HepG2 (cell line): ENCODE measurements around the gene C11orf21. TPM values are rescaled to one million over a fixed set of nuclear protein-coding genes. Genes with fewer than 3 reads are reported as not detected.

Source experiments
- ZNF446 ChIP-seq: sonication (generic); formaldehyde crosslinking; IDR thresholded peaks from 2 replicates; pipeline ENCODE4 v1.5.0; 2020; ENCODE audit warnings: mild to moderate bottlenecking, missing genetic modification reagents
- polyA plus RNA-seq, 8 experiments: library from polyadenylated mRNA; depleted of rRNA in 3 of 8; stranded (reverse) in 7 of 8; unstranded in 1 of 8; fragments of >200 nt; fragmentation: Illumina TruSeq in 4 of 8; extraction: Trizol in 4 of 8; gene quantifications; 2 replicates each; pipeline versions ENCODE4 v1.2.1 to v1.2.3, GENCODE V29; 2011 to 2016; ENCODE audit warnings: low read depth in 4 of 8, missing spikeins in 1 of 8, mixed read lengths in 1 of 8; ENCODE audit not compliant: insufficient read depth in 1 of 8
- total RNA-seq, 5 experiments: library from RNA; depleted of rRNA; stranded (reverse); fragments of >200 nt; fragmentation: Illumina TruSeq; extraction: Trizol; gene quantifications; 2 replicates each; pipeline ENCODE4 v1.2.3, GENCODE V29; 2016; ENCODE audit warnings: low read depth in 1 of 5
- TF ChIP-seq, protein P1 (sequence below), 2 experiments: sonication (generic) in 1 of 2; formaldehyde crosslinking in 1 of 2; IDR thresholded peaks; 2 replicates each; pipeline versions ENCODE4 v1.6.1 to v1.9.0; 2014 to 2022; ENCODE audit warnings: antibody characterized with exemption in 1 of 2, borderline replicate concordance in 1 of 2, inconsistent platforms in 1 of 2, low read depth in 1 of 2, missing genetic modification reagents in 1 of 2
- TF ChIP-seq, protein P2 (sequence below): IDR thresholded peaks from 2 replicates; pipeline ENCODE4 v1.6.1; 2012; ENCODE audit warnings: low read length, improper control_type of control experiment
- TF ChIP-seq, protein P3 (sequence below): conservative IDR thresholded peaks from 2 replicates; pipeline ENCODE4 v1.6.1; 2018; ENCODE audit warnings: missing genetic modification reagents
- TF ChIP-seq, protein P4 (sequence below): sonication (generic); formaldehyde crosslinking; IDR thresholded peaks from 2 replicates; pipeline ENCODE4 v1.8.0; 2022; ENCODE audit warnings: mild to moderate bottlenecking, missing genetic modification reagents, moderate library complexity

Gene C11orf21
- total and polyA plus RNA-seq, 2 of the 13 experiments (the other 11 are each of a cell fraction or from before 2014, with no cell fraction given) = 0.08 TPM; not detected in 1

DNA sequence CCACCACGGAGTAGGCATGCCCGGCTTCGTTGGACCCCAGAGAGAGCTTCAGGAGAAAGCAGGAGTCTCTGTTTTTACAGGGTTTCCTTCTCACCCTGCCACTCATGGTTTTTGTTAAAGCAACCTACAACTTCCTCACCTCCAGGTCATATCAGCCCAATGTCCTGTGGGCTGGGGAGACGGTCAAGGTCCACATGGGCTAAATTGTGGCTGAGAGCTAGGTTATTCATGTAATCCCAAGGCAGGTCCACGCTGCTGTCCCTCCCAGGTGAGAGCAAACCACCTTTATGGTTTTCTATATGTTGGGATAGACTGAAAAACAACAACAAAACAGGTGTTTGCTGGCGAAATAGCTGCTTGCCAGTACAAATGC, 19.6 kb upstream of the C11orf21 start (continued):
- TF ChIP-seq, protein P1, sequence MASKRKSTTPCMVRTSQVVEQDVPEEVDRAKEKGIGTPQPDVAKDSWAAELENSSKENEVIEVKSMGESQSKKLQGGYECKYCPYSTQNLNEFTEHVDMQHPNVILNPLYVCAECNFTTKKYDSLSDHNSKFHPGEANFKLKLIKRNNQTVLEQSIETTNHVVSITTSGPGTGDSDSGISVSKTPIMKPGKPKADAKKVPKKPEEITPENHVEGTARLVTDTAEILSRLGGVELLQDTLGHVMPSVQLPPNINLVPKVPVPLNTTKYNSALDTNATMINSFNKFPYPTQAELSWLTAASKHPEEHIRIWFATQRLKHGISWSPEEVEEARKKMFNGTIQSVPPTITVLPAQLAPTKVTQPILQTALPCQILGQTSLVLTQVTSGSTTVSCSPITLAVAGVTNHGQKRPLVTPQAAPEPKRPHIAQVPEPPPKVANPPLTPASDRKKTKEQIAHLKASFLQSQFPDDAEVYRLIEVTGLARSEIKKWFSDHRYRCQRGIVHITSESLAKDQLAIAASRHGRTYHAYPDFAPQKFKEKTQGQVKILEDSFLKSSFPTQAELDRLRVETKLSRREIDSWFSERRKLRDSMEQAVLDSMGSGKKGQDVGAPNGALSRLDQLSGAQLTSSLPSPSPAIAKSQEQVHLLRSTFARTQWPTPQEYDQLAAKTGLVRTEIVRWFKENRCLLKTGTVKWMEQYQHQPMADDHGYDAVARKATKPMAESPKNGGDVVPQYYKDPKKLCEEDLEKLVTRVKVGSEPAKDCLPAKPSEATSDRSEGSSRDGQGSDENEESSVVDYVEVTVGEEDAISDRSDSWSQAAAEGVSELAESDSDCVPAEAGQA (IDR thresholded peaks at IDR 0.05; ENCODE audit: low read depth) = no peak
- TF ChIP-seq, protein P1 (CRISPR knock-in tag; IDR thresholded peaks at IDR 0.05; ENCODE audit: borderline replicate concordance) = no peak
- no peak for TF ChIP-seq ZNF446 (CRISPR knock-in tag)
- TF ChIP-seq, protein P2, sequence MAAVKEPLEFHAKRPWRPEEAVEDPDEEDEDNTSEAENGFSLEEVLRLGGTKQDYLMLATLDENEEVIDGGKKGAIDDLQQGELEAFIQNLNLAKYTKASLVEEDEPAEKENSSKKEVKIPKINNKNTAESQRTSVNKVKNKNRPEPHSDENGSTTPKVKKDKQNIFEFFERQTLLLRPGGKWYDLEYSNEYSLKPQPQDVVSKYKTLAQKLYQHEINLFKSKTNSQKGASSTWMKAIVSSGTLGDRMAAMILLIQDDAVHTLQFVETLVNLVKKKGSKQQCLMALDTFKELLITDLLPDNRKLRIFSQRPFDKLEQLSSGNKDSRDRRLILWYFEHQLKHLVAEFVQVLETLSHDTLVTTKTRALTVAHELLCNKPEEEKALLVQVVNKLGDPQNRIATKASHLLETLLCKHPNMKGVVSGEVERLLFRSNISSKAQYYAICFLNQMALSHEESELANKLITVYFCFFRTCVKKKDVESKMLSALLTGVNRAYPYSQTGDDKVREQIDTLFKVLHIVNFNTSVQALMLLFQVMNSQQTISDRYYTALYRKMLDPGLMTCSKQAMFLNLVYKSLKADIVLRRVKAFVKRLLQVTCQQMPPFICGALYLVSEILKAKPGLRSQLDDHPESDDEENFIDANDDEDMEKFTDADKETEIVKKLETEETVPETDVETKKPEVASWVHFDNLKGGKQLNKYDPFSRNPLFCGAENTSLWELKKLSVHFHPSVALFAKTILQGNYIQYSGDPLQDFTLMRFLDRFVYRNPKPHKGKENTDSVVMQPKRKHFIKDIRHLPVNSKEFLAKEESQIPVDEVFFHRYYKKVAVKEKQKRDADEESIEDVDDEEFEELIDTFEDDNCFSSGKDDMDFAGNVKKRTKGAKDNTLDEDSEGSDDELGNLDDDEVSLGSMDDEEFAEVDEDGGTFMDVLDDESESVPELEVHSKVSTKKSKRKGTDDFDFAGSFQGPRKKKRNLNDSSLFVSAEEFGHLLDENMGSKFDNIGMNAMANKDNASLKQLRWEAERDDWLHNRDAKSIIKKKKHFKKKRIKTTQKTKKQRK = no peak
- TF ChIP-seq, protein P3, sequence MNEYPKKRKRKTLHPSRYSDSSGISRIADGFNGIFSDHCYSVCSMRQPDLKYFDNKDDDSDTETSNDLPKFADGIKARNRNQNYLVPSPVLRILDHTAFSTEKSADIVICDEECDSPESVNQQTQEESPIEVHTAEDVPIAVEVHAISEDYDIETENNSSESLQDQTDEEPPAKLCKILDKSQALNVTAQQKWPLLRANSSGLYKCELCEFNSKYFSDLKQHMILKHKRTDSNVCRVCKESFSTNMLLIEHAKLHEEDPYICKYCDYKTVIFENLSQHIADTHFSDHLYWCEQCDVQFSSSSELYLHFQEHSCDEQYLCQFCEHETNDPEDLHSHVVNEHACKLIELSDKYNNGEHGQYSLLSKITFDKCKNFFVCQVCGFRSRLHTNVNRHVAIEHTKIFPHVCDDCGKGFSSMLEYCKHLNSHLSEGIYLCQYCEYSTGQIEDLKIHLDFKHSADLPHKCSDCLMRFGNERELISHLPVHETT (CRISPR knock-in tag) = no peak
- TF ChIP-seq, protein P4, sequence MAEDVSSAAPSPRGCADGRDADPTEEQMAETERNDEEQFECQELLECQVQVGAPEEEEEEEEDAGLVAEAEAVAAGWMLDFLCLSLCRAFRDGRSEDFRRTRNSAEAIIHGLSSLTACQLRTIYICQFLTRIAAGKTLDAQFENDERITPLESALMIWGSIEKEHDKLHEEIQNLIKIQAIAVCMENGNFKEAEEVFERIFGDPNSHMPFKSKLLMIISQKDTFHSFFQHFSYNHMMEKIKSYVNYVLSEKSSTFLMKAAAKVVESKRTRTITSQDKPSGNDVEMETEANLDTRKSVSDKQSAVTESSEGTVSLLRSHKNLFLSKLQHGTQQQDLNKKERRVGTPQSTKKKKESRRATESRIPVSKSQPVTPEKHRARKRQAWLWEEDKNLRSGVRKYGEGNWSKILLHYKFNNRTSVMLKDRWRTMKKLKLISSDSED = no peak
